Esophagus squamous epithelium (tissue), 5 donors: Measurements from ENCODE around the gene TNFRSF4. TPM values are rescaled to one million over a fixed set of nuclear protein-coding genes. Genes with fewer than 3 reads are reported as not detected.

Experiments used
- DNase-seq: peaks from one replicate; lab custom pipeline; 2025; lab: John Stamatoyannopoulos, UW
- H3K27ac ChIP-seq, 4 donors: fragments of 200-600 bp; sonication (generic); one replicate each; pipeline ENCODE4 v1.5.1; 2016 to 2019; ENCODE audit warnings: mild to moderate bottlenecking in 1 of 4
- H3K27me3 ChIP-seq, 4 donors: fragments of 200-600 bp; sonication (generic); 1 replicate in 3 of 4; 2 replicates in 1 of 4; pipeline versions ENCODE4 v1.5.1 to v1.6.0; 2017 to 2021; ENCODE audit warnings: antibody characterized with exemption in 1 of 4
- H3K36me3 ChIP-seq, 3 donors: fragments of 200-600 bp; sonication (generic); one replicate each; pipeline ENCODE4 v1.5.1; 2016 to 2019
- H3K4me1 ChIP-seq, 3 donors: fragments of 200-600 bp; sonication (generic); one replicate each; pipeline ENCODE4 v1.5.1; 2017 to 2019
- H3K4me3 ChIP-seq, 4 donors: fragments of 200-600 bp; sonication (generic); 1 replicate in 3 of 4; 2 replicates in 1 of 4; pipeline ENCODE4 v1.5.1; 2016 to 2019; ENCODE audit warnings: mild to moderate bottlenecking in 2 of 4, moderate library complexity in 1 of 4
- H3K9me3 ChIP-seq, 3 donors: fragments of 200-600 bp; sonication (generic); one replicate each; pipeline ENCODE4 v1.5.1; 2016 to 2019
- CTCF ChIP-seq, 6 experiments: fragments of 450-650 bp in 4 of 6; fragments of 200-600 bp in 2 of 6; sonication (generic) in 2 of 6; IDR thresholded peaks; one replicate each; pipeline ENCODE4 v1.5.1; 2016 to 2019; ENCODE audit warnings: antibody characterized with exemption in 6 of 6, mild to moderate bottlenecking in 4 of 6, moderate library complexity in 4 of 6
- POLR2A ChIP-seq, 4 donors: fragments of 450-650 bp; IDR thresholded peaks; one replicate each; pipeline ENCODE4 v1.6.1; 2017; ENCODE audit warnings: antibody characterized with exemption in 4 of 4, mild to moderate bottlenecking in 4 of 4, moderate library complexity in 3 of 4
- WGBS, 2 donors: methylation state at CpG; one replicate each; pipeline ENCODE4 v1.1.5; 2018; 5-methylcytosine and 5-hydroxymethylcytosine counted together
- intact Hi-C: fragments of 100-400 bp; cut with DNase I; formaldehyde crosslinking; loops from one replicate; pipeline ENCODE4 v1.15.0; 2022
- total RNA-seq, 4 donors: library from RNA; depleted of rRNA; stranded (reverse); fragments of >200 nt; gene quantifications; one replicate each; pipeline ENCODE4 v1.1.0, GENCODE V29; 2016
- donor health status: DM: yes; HTN: yes; CAD: no.

TNFRSF4 gene
- total RNA-seq, 4 donors from 2014 or later: 0.40 to 1.3 (median 0.57) TPM; not detected in 1

- no peak overlapping the region for H3K4me3 ChIP-seq
- 70 to 82% methylated on average over 2 of the region's 22 CpGs for WGBS, 2 donors
- peaks cover 17 to 66% (median 35%) of the 10 kb centered on the region in 3 donors for H3K4me1 ChIP-seq
- peaks cover 0 to 18% (median 0%) of the 10 kb centered on the region in 3 donors for H3K36me3 ChIP-seq
- no peaks in the 10 kb centered on the region for H3K9me3 ChIP-seq
- intact Hi-C loops: no loop called here
- TF ChIP-seq CTCF (IDR thresholded peaks at IDR 0.05) (no peak), POLR2A (IDR thresholded peaks at IDR 0.05) (no peak)
- H3K27me3 ChIP-seq: peaks cover 0 to 49% (median 11%) of the 10 kb centered on the region in 4 donors
- no peak for DNase-seq
- no peak overlapping the region for H3K27ac ChIP-seq
Measured at GRCh38 chr1:1236176-1236763, 22.3 kb upstream of the TNFRSF4 start.

- 81 to 84% methylated on average over 5 to 12 of the region's 27 CpGs for WGBS, 2 donors
- Histone ChIP-seq H3K4me1 (peaks cover 25 to 66% (median 40%) of the 10 kb centered on the region in 3 donors), H3K9me3 (no peaks in the 10 kb centered on the region), H3K4me3 (no peak overlapping the region), H3K27ac (no peak overlapping the region), H3K36me3 (peaks cover 0 to 18% (median 0%) of the 10 kb centered on the region in 3 donors), H3K27me3 (peaks cover 0 to 38% (median 11%) of the 10 kb centered on the region in 4 donors)
- no peak for DNase-seq
- intact Hi-C loops: no loop called here
- TF ChIP-seq POLR2A (IDR thresholded peaks at IDR 0.05): no peak
- TF ChIP-seq CTCF (IDR thresholded peaks at IDR 0.05): no peak
Measured at GRCh38 chr1:1235016-1235744, 21.2 kb upstream of the TNFRSF4 start.

GRCh38 chr1:1234180-1234808 is 20.3 kb upstream of the TNFRSF4 start:
- Histone ChIP-seq H3K27me3 (peaks cover 0 to 30% (median 9%) of the 10 kb centered on the region in 4 donors), H3K4me3 (no peak overlapping the region), H3K9me3 (no peaks in the 10 kb centered on the region), H3K36me3 (peaks cover 0 to 20% (median 0%) of the 10 kb centered on the region in 3 donors), H3K4me1 (peaks cover 25 to 66% (median 41%) of the 10 kb centered on the region in 3 donors), H3K27ac (no peak overlapping the region)
- TF ChIP-seq POLR2A (IDR thresholded peaks at IDR 0.05) (no peak), CTCF (IDR thresholded peaks at IDR 0.05) (no peak)
- intact Hi-C loops: no loop called here
- WGBS, 2 donors: 89% methylated on average over 6 to 10 of the region's 28 CpGs
- no peak for DNase-seq

- TF ChIP-seq CTCF (IDR thresholded peaks at IDR 0.05) (no peak), POLR2A (IDR thresholded peaks at IDR 0.05) (no peak)
- Histone ChIP-seq H3K4me3 (peak overlapping the region in 1 of 4 donors; percentile 100), H3K4me1 (peaks cover 25 to 66% (median 40%) of the 10 kb centered on the region in 3 donors), H3K9me3 (no peaks in the 10 kb centered on the region), H3K27me3 (peaks cover 0 to 22% (median 5%) of the 10 kb centered on the region in 4 donors), H3K27ac (no peak overlapping the region), H3K36me3 (peaks cover 3 to 28% (median 3%) of the 10 kb centered on the region in 3 donors)
- WGBS, 2 donors: 91 to 93% methylated on average over 15 of the region's 15 CpGs
- intact Hi-C loops: no loop called here
- DNase-seq: no peak
Measured at GRCh38 chr1:1233567-1233892, 19.6 kb upstream of the TNFRSF4 start.
